ENCODE data around the gene PEX26. TPM values are rescaled to one million over a fixed set of nuclear protein-coding genes. Genes with fewer than 3 reads are reported as not detected.

PEX26 gene
- total and polyA plus RNA-seq, 2 of the 13 experiments (the other 11 are each of a cell fraction or from before 2014, with no cell fraction given), result 10.6 to 25.1 TPM

- TF ChIP-seq ZNF30 (CRISPR knock-in tag; IDR thresholded peaks at IDR 0.05) (peak; percentile 84; the same call in 1 of the 2 replicates), ZNF766 (CRISPR knock-in tag; IDR thresholded peaks at IDR 0.05; ENCODE audit: borderline replicate concordance) (0 out of 2 replicates have a peak, but pooled peaks have one; percentile 56), MXD4 (CRISPR knock-in tag; IDR thresholded peaks at IDR 0.05) (peak; percentile 86; the same call in 1 of the 2 replicates), HNF1A (IDR thresholded peaks at IDR 0.05; ENCODE audit: low read depth) (peak; percentile 67; the same call in 1 of the 2 replicates), HNF1A (CRISPR knock-in tag; IDR thresholded peaks at IDR 0.05; ENCODE audit: borderline replicate concordance) (peak; percentile 63; the same call in 1 of the 2 replicates), DNMT3B (CRISPR knock-in tag; conservative IDR thresholded peaks at IDR 0.05) (peak; percentile 75; the same call in 1 of the 2 replicates), POLR2G (IDR thresholded peaks at IDR 0.05; ENCODE audit: low read depth, low read length) (peak; percentile 94), NAIF1 (CRISPR knock-in tag; IDR thresholded peaks at IDR 0.05; ENCODE audit: borderline replicate concordance) (no peak), IRF9 (CRISPR knock-in tag; IDR thresholded peaks at IDR 0.05; ENCODE audit: borderline replicate concordance) (peak; percentile 67; the same call in 1 of the 2 replicates), BRCA1 (CRISPR knock-in tag; IDR thresholded peaks at IDR 0.05) (no peak), ZNF503 (CRISPR knock-in tag; IDR thresholded peaks at IDR 0.05) (peak; percentile 79; the same call in 1 of the 2 replicates), RNF2 (conservative IDR thresholded peaks at IDR 0.05; ENCODE audit: low read depth) (no peak), NKX3-1 (CRISPR knock-in tag; IDR thresholded peaks at IDR 0.05) (no peak), PCBP1 (IDR thresholded peaks at IDR 0.05; ENCODE audit: borderline replicate concordance, low read depth, low read length) (no peak), RARG (CRISPR knock-in tag; IDR thresholded peaks at IDR 0.05; ENCODE audit: low read depth) (no peak), ZSCAN9 (CRISPR knock-in tag; IDR thresholded peaks at IDR 0.05; ENCODE audit: borderline replicate concordance) (peak; percentile 74; the same call in 1 of the 2 replicates), ZNF280B (CRISPR knock-in tag; IDR thresholded peaks at IDR 0.05; ENCODE audit: borderline replicate concordance) (no peak), HHEX (CRISPR knock-in tag; IDR thresholded peaks at IDR 0.05) (peak; percentile 61; the same call in 1 of the 2 replicates), THRA (CRISPR knock-in tag; IDR thresholded peaks at IDR 0.05; ENCODE audit: borderline replicate concordance) (peak; percentile 69)
Observed at GRCh38 chr22:18148293-18148965, 70.6 kb downstream of the PEX26 start (continued).
